Fibroblast of skin of right quadriceps (primary cell): ENCODE measurements around the gene ZBTB24.
A peak's percentile ranks its signal among the peaks of the same experiment; 100 is the strongest.

Source experiments
- DNase-seq: peaks from one replicate; pipeline ENCODE4 v3.0.0-alpha.2; 2013

The ZBTB24 gene

DNA sequence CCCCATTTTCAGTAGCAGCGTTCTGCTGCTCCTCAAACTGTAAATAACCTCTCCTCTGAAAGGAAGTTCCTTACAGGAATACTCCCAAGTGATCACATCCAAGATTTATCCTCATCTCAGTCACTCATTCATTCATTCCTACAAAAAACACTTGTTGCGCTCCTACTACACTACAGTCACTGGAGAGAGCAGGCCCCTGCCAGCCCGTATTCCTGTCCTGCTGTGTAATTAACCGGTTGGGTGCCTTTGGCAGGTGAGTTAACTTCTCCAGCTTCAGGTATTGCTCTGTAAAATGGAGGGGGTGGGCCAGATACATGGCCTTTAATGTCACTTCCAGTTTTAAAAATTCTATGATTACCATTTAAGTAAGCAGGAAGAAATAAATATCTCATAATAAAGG, 15.0 kb upstream of the ZBTB24 start:
- DNase-seq: no peak

DNA sequence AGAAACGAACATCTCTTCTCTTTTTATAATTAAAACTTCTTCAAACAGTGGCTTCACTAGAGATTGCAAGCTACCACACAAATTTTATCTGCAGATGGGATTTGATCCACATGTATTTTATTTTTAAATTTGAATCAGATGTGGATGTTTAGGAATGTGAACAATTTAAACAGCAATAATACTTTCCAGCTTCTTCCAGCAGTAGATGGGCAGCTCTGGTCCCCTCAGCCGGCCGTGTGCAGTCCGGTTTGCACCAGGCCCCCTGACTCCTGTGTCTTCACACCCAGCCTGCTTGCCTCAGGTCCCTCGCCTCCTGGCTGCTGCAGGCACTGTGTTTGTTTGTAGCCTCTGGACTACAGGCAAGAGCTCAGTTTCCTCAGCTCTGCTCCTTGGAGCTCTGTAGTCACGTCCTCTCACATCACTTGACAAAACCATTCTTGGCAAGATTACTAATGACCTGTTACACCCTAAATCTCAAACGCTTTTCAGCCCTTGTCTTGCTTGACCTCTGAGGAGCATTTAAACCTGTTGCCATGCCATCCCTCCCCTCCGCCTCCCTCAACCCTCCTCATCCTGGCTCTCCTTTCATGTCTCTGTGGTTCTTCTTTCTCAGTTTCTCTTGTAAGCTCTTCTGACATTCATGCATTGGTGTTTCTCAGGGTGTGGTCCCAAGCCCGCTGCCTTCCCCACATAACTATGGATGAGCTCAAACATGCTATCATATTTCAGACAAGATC, 13.2 kb upstream of the ZBTB24 start:
- DNase-seq: no peak

DNA sequence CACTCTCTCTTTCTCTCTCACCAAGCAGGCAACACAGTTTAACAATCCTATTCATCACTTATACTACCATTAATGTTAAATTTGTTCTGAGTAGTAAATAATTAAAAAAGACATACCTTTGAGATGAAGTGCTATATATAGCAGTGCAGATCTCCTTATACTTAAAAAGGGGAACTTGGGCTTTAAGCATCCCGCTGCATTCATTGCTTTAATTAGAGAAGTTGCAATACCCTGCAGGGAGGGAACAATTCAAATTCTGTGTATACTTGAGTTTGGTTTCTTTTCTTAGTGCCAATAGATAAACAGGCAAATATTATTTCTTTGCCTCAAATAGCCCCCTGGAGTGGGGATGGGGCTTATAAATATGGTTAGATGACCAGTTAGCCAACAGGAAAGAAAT, 10.8 kb upstream of the ZBTB24 start:
- DNase-seq: no peak

DNA sequence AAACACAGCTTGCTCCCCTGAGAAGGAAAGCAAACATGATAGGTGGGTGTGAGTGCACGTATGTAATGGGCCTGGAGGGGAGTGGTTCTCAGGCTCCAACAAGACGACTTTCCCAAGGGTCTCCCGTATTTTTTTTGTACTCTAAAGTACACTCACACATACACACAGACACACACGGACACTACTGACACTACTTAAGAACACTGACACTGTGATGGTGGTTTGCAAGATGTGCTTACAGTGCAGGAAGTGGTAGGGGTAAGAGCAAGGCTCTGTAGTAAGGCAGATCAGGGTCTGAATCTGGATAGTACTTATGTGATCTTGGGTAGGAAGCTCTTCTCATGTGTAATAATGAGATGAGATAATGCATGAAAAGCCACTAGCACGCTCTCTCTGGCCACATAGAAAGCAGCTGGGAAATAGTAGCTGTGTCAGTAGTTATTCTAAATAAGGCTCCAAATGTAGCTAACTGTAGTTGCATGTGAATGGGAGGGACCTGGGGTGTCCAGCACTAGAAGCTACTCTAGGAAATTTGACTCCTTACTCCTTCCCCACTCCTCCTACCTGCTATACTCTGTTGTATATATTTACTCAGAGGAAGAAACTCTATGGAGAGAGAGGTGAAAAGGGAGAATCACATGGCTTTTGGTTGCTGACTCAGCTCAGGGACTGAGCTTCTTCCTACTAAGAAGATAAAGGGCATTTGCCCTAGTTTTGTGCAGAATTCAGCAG, 8.4 kb upstream of the ZBTB24 start:
- no peak for DNase-seq

DNA sequence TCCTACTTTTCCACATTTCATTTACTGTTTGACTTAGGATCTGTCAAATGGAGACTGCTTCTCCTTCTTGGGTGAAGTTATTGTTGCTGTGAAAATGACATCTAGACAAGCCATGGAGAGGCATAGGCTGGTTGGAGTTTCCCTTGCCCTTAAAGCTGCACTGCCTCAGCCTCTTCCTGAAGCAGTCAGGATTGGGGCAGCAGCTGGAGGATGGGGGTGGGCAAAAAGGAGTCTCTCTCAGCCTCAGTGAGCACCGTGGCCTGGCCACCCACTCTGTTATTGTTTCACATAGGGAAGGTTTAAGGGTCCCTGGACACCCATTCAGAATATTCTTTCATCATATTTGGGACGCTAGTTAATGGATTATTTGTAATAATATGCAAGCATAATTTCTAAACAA, 7.7 kb upstream of the ZBTB24 start:
- no peak for DNase-seq

DNA sequence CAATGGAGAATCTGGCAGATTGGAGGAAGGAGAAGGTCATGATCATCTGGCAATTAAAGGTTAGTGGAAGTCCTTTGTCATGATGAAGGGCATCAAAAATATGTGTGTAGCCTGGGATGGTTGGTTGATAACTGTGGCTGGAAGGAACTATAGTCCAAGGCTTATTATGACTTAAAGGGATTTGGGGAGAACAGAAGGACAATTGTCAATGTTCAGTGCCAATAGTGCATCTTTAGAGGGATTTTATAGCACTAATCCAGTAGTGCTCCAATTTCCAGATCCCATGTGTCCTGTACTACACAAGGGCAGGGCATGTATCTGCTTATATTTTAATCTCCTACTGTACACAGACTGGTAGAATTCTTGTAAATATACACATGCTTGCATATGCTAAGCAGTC, 5.0 kb upstream of the ZBTB24 start:
- DNase-seq: no peak

DNA sequence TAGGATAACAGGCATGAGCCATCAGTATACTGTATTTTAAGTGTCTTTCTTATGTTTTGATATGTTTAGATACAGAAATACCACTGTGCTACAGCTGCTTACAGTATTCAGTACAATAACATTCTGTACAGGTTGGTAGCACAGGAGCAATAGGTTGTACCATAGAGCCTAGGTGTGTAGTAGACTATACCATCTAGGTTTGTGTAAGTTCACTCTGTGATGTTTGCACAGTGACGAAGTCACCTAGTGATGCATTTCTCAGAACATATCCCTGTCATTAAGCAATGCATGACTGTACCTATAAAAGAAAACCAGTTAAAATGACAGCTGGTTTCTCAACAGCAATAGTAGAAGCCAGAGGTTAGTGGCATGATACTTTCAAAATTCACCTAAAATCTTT, 3.0 kb upstream of the ZBTB24 start:
- DNase-seq: no peak

DNA sequence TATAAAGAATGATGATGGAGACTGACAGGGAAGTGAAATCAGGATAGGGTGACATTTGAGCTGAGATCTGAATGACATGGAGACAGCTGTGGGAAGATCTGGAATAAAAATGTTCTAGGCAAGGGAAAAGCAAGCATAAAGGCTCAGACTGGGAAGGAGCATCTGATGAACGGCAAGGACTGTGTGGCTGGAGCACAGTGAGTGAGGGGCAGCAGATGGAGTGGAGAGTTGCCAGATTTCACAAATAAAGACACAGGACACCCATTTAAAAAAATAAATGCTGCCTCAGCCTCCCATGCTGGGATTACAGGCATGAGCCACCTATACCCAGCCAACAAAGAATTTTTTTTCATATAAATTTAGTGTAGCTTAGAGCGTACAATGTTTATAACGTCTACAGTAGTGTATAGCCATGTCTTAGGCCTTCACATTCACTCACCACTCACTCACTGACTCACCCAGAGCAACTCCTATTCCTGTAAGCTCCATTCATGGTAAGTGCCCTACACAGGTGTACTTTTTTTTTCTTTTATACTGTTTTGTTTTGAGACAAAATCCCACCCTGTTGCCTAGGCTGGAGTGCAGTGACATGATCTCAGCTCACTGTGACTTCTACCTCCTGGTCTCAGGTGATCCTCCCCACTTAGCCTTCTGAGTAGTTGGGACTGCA, 2.4 kb upstream of the ZBTB24 start:
- no peak for DNase-seq

DNA sequence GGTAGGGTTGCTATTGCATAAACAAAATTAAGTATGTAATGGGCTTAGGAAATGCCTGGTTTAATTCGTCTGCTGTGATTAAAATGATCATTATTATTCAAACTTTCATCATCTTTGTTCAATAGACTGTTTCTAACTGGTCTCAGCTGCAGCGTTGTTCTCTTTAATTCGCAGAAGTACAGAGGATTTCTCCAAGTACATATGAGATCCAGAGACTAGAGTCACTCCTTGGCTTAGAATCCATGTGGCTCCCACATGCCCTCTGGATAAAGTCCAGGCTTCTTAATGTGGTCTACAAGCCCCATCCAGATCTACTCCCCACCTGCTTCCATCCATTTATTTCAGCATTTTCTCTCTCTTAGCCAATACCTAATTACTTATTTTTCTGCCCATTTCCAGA, 1.1 kb upstream of the ZBTB24 start:
- DNase-seq: no peak

DNA sequence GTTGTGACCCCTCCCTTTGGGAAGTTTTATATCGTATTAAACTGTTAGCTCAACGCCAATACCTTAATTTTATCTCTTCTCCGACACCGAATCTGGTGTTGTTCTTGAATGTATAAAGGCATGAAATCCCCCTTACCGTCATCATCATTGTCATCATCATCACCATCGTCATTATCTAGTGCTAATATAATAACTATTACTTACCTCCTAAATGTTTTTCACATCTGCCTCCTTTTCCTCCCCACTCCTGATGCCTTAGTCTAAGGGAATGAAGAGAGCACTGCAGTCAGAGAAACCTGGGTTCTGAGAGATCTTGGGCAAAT, 677 bp upstream of the ZBTB24 start:
- no peak for DNase-seq

DNA sequence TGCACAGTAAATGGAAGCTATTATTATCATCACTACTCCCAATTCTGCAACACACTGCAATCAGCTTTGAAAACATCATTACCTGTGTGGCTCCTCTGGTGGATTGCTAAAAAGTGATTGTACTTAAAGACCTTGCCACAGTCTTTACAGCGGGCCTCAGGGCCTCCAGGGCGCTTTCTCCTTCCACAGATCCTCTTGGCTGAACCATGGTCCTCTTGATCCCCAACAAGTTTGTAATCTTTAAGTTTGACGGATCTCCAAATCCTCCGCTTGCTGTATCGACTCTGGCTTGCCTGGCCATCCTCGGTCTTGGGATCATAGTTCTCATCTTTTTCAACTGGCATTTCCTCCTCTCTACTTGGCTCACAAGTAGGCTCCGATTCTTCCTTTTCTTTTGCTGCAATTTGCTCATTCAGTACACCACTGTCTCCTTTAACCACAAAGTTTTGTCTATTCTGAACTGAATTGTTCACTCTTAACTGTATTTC, 2.0 kb downstream of the ZBTB24 start:
- no peak for DNase-seq

DNA sequence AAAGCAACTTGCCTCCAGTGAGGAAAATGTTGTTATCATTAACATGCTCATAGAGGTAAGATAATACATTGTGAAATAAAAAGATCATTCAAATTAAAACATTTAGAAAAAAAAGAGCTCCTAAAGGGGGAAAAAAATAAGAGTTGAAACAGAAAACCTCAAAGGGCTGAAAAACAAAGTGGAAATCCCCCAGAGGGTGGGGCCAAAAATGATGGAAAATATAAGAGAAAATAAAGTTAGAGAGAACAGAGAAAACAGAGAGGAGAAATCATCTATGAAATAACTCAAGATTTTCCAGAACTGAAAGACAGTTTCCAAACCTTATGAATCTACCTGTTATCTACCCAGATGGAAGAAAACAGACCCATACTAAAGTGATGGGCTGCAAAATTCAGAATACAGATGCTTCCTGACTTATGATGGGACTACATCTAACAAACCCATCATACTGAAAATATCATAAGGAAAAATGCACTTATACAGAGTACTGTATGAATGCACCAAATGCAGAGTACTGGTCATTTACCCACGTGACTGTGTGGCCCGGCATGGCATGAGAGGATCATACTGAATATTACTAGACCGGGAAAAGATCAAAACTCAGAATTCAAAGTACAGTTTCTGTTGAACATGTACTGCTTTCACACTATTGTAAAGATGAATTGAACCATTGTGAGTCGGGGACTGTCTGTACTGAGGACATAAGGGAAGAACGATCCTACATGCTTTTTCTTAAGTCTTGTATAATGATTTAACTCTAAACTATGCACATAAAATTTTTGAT, 4.0 kb downstream of the ZBTB24 start:
- no peak for DNase-seq

DNA sequence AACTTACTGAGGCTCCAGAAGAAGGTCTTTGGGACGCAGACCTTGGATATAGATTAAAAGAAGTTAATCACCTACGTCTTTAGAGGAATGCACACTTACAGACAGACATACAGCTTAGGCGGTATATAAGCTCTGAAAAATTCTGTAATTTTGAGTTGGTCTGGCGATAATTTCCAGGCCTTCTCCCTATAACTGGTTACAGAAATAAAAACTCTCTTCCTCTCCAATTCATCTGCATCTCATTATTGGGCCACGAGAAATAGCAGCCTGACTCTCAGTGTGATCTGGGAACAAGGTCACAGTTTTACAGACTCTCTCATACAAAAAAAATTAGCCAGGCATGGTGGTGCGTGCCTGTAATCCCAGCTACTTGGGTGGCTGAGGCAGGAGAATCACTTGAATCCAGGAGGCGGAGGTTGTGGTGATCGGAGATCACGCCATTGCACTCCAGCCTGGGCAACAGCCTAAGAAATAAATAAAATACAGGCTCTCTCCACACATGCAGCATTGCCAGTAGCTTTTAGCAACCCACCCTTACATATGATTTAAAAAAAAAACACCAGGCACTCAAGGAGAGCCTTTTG, 4.7 kb downstream of the ZBTB24 start:
- peak; percentile 55 for DNase-seq

DNA sequence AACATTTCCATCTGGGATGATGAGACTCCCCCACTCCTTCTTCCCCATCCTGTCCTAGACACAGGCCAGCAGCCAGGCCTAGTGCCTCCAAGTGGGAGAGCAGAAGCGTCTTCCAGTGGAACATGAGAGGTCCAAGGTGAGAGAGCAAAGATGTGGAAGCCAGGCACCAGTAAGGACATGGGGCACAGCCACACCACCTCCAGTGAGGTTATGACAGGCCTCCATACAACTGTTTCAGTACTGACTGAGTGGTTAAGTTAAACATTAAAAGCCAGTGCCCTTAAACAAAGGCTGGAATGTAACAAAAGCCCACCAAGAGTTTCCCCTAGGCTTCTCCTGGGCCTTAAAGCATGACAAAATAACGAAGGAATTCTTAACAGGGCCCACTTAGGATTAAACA, 5.3 kb downstream of the ZBTB24 start:
- DNase-seq: no peak

DNA sequence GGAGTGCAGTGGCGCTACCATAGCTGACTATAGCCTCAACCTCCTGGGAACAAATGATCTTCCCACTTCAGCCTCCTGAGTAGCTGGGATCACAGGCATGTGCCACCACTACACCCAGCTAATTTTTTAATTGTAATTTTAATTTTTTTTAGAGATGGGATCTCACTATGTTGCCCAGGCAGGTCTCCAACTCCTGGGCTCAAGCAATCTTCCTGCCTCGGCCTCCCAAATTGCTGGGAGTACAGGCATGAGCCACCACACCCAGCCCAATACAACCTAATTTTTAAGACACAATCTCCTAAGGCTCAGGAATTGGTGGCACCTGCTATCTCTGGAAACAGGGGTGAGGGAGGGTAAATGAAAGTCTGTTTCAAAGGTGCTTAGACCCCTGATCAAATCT, 5.8 kb downstream of the ZBTB24 start:
- no peak for DNase-seq

DNA sequence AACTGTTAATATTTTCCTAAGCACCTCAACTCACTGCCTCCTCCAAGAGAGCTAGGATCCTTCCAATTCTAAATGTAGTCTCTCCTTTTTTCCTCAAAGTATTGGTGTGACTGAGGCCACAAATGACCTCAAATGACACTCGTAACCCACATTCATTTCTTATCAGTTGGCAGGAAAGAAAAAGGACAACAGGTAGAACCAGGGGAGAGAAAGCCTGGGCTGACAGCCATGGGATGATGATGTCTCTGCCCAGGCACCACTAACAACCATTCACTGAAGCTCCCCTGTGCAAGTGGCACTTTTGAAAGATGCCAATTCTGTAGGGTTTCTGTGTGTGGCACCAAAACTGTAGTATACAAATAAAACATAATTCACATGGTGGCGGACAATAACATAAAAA, 7.4 kb downstream of the ZBTB24 start:
- DNase-seq: no peak

DNA sequence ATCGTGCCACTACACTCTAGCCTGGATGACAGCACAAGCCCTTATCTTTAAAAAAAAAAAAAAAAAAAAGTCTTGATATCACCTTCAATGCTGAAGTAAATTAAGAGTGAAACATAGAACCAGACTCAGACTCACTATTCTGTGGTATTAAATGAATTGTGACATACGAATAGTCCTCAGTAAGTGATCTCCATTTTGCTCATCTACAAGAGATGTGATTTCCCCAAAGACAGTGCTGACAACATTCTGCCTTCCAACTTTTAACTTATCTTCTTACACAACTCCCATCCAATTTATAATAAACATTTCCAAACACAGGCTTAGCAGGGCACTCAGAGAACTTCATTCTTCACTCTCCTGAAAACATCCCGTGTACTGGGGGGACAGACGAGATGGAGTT, 8.0 kb downstream of the ZBTB24 start:
- DNase-seq: no peak

DNA sequence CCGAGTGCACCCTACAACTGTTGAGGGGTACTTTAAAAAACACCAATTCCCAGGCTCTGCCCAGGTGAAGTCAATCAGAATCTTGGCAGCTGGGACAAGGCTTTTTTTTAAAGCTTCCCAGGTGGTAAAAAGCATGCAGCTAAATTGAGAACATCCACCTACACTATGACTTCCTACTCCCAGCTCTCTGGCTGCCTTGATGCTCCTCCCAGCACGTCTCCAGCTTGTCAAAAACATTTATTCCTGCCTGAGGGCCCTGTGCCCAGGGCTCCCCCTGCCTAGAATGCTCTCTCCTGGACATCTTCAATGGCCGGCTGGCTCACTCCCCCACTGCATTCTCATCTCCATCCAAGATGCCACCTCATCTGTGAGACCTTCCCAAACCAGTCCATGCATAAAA, 9.9 kb downstream of the ZBTB24 start:
- DNase-seq: no peak

DNA sequence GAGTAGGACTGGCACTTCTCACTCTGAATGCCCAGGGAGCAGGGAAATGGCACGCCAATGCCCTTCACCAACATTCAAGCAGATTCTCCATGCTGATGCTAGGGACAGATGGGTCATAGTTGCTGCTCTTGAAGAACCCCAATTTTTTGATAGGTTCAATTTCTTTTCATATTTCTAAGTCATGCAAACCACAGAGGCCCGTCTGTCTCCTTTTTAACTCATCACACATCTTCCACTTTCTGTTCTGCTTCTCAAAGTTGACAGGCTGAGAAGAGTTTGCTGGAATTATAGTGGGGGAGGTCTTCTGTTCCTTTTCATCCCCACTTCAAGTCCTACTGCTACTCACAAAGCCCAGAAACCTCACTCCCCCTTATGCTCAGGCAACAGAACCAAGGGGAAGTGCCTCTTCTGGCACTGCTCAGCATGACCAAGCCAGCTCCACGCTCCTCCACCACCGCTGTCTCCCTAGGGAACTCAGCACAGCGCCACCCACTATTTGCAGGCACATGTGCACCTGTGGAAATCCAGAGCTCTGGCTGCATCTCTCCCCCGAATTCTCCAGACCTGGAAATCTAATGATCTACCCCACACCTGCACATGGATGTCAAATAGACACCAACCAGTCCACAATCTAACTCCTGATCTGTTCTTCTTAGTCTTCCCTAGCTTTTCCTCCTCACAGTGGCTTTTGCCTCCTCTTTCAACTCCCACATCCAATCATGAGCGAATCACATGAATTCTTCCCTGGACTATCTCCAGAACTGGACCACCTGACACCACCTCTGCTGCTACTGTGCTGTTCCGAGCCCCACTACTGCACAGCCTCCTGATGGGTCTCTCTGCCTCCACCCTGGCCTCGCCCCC, 10.7 kb downstream of the ZBTB24 start:
- no peak for DNase-seq

DNA sequence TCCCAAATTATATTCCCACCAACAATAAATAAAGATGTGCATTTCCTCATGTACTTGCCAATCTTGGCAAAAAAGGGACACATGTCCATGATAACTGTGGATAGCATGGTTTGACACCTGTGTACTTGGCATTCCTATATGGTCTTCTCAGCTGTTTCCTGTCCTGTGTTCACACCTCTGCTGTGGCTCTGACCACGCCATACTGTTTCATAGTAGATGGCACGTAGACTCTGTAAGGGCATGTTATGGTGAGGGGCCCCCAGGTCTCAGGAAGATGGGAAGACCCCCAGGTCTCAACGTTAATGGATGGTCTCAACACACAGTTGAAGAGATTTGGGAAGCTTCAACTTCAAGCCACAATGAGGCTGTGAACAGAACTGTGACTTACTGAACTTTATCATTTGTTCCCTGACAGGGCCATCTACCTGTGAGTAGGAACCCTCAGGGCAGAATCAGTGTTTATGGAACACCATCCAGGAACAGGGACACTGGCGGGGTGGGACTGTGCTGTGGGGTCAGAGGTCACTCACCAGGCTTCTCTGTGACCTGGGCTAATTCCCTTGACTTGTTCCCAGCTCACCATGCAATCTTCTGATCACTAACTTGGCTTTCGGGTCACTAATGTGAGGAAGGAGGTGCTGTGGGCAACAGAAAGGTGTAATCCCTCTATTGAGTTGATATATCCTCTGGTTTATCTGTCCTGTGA, 11.8 kb downstream of the ZBTB24 start:
- no peak for DNase-seq

DNA sequence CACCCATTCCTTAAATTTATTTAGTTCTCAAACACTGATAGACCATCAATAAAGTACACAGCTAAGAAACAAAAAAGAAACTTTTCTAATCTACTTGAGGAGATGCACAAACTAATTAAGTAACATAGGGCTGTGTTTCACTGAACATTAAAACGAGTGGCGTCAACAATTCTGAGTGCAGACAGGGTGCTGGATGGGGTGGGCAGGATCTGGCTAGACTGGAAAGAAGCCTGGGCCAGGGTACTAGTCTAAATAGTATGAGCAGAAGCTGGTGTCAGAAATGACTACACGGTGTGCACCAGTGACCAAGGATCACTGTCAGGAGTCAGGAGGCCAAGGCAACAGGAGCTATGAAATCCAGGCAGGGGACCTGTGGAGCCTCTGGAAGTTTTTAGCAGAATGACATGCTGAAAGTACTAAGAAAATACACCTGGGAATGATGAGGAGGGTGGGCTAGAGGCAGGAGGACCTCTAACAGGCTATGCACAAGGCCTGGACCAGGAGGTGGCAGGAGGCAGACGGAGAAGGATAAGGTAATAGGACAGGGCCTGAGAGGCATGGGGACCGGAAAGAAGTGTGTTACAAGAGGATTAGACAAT, 13.3 kb downstream of the ZBTB24 start:
- no peak for DNase-seq
